HG02588 (cell line): Measurements from ENCODE around the gene MARCHF2.

Experiments used
- ATAC-seq: cut with Tn5 transposase; IDR thresholded peaks from one replicate; pipeline ENCODE4 v1.9.1; 2021; ENCODE audit warnings: mild to moderate bottlenecking, moderate library complexity; ENCODE audit not compliant: unreplicated experiment

The MARCHF2 gene

GRCh38 chr19:8473648-8474476, 60.8 kb downstream of the MARCHF2 start:
- no peak for ATAC-seq

GRCh38 chr19:8475005-8475404, 61.9 kb downstream of the MARCHF2 start:
- ATAC-seq, result no peak

GRCh38 chr19:8476524-8476923, 63.4 kb downstream of the MARCHF2 start:
- no peak for ATAC-seq

GRCh38 chr19:8477889-8478288, 64.8 kb downstream of the MARCHF2 start:
- ATAC-seq, result no peak

GRCh38 chr19:8478598-8478997, 65.5 kb downstream of the MARCHF2 start:
- no peak for ATAC-seq

GRCh38 chr19:8481201-8481600, 68.1 kb downstream of the MARCHF2 start:
- ATAC-seq, result no peak

- ATAC-seq, result no peak
Observed at GRCh38 chr19:8481616-8482015, 68.5 kb downstream of the MARCHF2 start.

- no peak for ATAC-seq
Observed at GRCh38 chr19:8482696-8483095, 69.6 kb downstream of the MARCHF2 start.

- ATAC-seq, result no peak
Observed at GRCh38 chr19:8483165-8483564, 70.1 kb downstream of the MARCHF2 start.

GRCh38 chr19:8484331-8484894, 71.3 kb downstream of the MARCHF2 start:
- ATAC-seq, result no peak

- no peak for ATAC-seq
Observed at GRCh38 chr19:8485561-8486371, 72.7 kb downstream of the MARCHF2 start.

- no peak for ATAC-seq
Observed at GRCh38 chr19:8486661-8487136, 73.6 kb downstream of the MARCHF2 start.

- ATAC-seq, result no peak
Observed at GRCh38 chr19:8487137-8487851, 74.2 kb downstream of the MARCHF2 start.

GRCh38 chr19:8488365-8488764, 75.3 kb downstream of the MARCHF2 start:
- no peak for ATAC-seq
